Measurements from ENCODE around the gene DGKB.
A peak's percentile ranks its signal among the peaks of the same experiment; 100 is the strongest.

Gene DGKB

GRCh38 chr7:14596421-14596820 lies 306.1 kb downstream of the DGKB start:
- no peak for FAIRE-seq

GRCh38 chr7:14590206-14590605 lies 312.3 kb downstream of the DGKB start:
- FAIRE-seq = no peak
- DNase-seq (ENCODE audit: low spot score) = no peak

More at GRCh38 chr7:14596421-14596820, 306.1 kb downstream of the DGKB start:
- no peak for DNase-seq (ENCODE audit: low spot score)

GRCh38 chr7:14585232-14585631 lies 317.3 kb downstream of the DGKB start:
- FAIRE-seq = no peak

GRCh38 chr7:14583518-14583917 lies 319.0 kb downstream of the DGKB start:
- FAIRE-seq = no peak

More at GRCh38 chr7:14585232-14585631, 317.3 kb downstream of the DGKB start:
- DNase-seq (ENCODE audit: low spot score) = no peak

GRCh38 chr7:14582010-14582409 lies 320.5 kb downstream of the DGKB start:
- no peak for DNase-seq (ENCODE audit: low spot score)
- no peak for FAIRE-seq

More at GRCh38 chr7:14583518-14583917, 319.0 kb downstream of the DGKB start:
- no peak for DNase-seq (ENCODE audit: low spot score)

GRCh38 chr7:14579971-14580370 lies 322.6 kb downstream of the DGKB start:
- no peak for DNase-seq (ENCODE audit: low spot score)
- no peak for FAIRE-seq

GRCh38 chr7:14576578-14576977 lies 326.0 kb downstream of the DGKB start:
- DNase-seq (ENCODE audit: low spot score) (no peak), FAIRE-seq (no peak)

GRCh38 chr7:14570750-14571607 lies 331.6 kb downstream of the DGKB start:
- DNase-seq (ENCODE audit: low spot score) (no peak), FAIRE-seq (no peak)

GRCh38 chr7:14552060-14552459 lies 350.5 kb downstream of the DGKB start:
- no peak for DNase-seq (ENCODE audit: low spot score)
- no peak for FAIRE-seq

GRCh38 chr7:14551310-14551709 lies 351.2 kb downstream of the DGKB start:
- DNase-seq (ENCODE audit: low spot score) (no peak), FAIRE-seq (no peak)

- DNase-seq (ENCODE audit: low spot score) = no peak
- no peak for FAIRE-seq
These were observed 359.9 kb downstream of the DGKB start for GRCh38 chr7:14542624-14543023.

GRCh38 chr7:14521183-14521582 lies 381.4 kb downstream of the DGKB start:
- FAIRE-seq = no peak

GRCh38 chr7:14510268-14510667 lies 392.3 kb downstream of the DGKB start:
- FAIRE-seq = no peak
- DNase-seq (ENCODE audit: low spot score) = no peak

More at GRCh38 chr7:14521183-14521582, 381.4 kb downstream of the DGKB start:
- no peak for DNase-seq (ENCODE audit: low spot score)

- FAIRE-seq = peak; percentile 80
These were observed 394.9 kb downstream of the DGKB start for GRCh38 chr7:14507617-14508016.

GRCh38 chr7:14505906-14506305 lies 396.6 kb downstream of the DGKB start:
- DNase-seq (ENCODE audit: low spot score) (no peak), FAIRE-seq (no peak)

More at GRCh38 chr7:14507617-14508016, 394.9 kb downstream of the DGKB start:
- DNase-seq (ENCODE audit: low spot score) = peak; percentile 60

GRCh38 chr7:14504134-14504533 lies 398.4 kb downstream of the DGKB start:
- DNase-seq (ENCODE audit: low spot score) (no peak), FAIRE-seq (no peak)

GRCh38 chr7:14503623-14504022 lies 398.9 kb downstream of the DGKB start:
- FAIRE-seq = no peak

GRCh38 chr7:14501436-14501835 lies 401.1 kb downstream of the DGKB start:
- DNase-seq (ENCODE audit: low spot score) (no peak), FAIRE-seq (no peak)

More at GRCh38 chr7:14503623-14504022, 398.9 kb downstream of the DGKB start:
- no peak for DNase-seq (ENCODE audit: low spot score)

- FAIRE-seq (no peak), DNase-seq (ENCODE audit: low spot score) (no peak)
These were observed 405.2 kb downstream of the DGKB start for GRCh38 chr7:14497390-14497789.

GRCh38 chr7:14495633-14496032 lies 406.9 kb downstream of the DGKB start:
- DNase-seq (ENCODE audit: low spot score) = no peak
- FAIRE-seq = no peak

GRCh38 chr7:14487701-14488395 lies 414.7 kb downstream of the DGKB start:
- FAIRE-seq (no peak), DNase-seq (ENCODE audit: low spot score) (no peak)

GRCh38 chr7:14483663-14484062 lies 418.9 kb downstream of the DGKB start:
- FAIRE-seq = no peak
- no peak for DNase-seq (ENCODE audit: low spot score)

Measured in urothelium cell line (cell line).